GM15510 (cell line): ENCODE measurements around the gene POU3F1.

Experiments used
- POLR2A ChIP-seq: IDR thresholded peaks from 3 replicates; pipeline ENCODE4 v1.6.1; 2011; ENCODE audit warnings: borderline replicate concordance; ENCODE audit not compliant: insufficient read length; ENCODE audit errors: extremely low read depth

POU3F1 gene

GRCh38 chr1:38029081-38029681 is 17.4 kb downstream of the POU3F1 start:
- TF ChIP-seq POLR2A: no peak

GRCh38 chr1:38028671-38029070 is 17.9 kb downstream of the POU3F1 start:
- no peak for TF ChIP-seq POLR2A

GRCh38 chr1:38028105-38028591 is 18.4 kb downstream of the POU3F1 start:
- no peak for TF ChIP-seq POLR2A

- no peak for TF ChIP-seq POLR2A
These were observed 19.1 kb downstream of the POU3F1 start for GRCh38 chr1:38027201-38028104.

GRCh38 chr1:38026592-38027200 is 19.9 kb downstream of the POU3F1 start:
- no peak for TF ChIP-seq POLR2A

- TF ChIP-seq POLR2A: no peak
These were observed 20.9 kb downstream of the POU3F1 start for GRCh38 chr1:38025664-38026063.

GRCh38 chr1:38025233-38025632 is 21.4 kb downstream of the POU3F1 start:
- no peak for TF ChIP-seq POLR2A

GRCh38 chr1:38022810-38023209 is 23.8 kb downstream of the POU3F1 start:
- TF ChIP-seq POLR2A: no peak

GRCh38 chr1:38021969-38022368 is 24.6 kb downstream of the POU3F1 start:
- TF ChIP-seq POLR2A: no peak

GRCh38 chr1:38020396-38020795 is 26.2 kb downstream of the POU3F1 start:
- no peak for TF ChIP-seq POLR2A

GRCh38 chr1:38018864-38019343 is 27.7 kb downstream of the POU3F1 start:
- no peak for TF ChIP-seq POLR2A

GRCh38 chr1:38015978-38016725 is 30.4 kb downstream of the POU3F1 start:
- TF ChIP-seq POLR2A: no peak

- no peak for TF ChIP-seq POLR2A
These were observed 31.7 kb downstream of the POU3F1 start for GRCh38 chr1:38014724-38015424.

- TF ChIP-seq POLR2A: no peak
These were observed 32.4 kb downstream of the POU3F1 start for GRCh38 chr1:38014171-38014570.

- TF ChIP-seq POLR2A: no peak
These were observed 33.4 kb downstream of the POU3F1 start for GRCh38 chr1:38013227-38013622.
